Measurements from ENCODE around the gene CXCR2.

The CXCR2 gene

DNA sequence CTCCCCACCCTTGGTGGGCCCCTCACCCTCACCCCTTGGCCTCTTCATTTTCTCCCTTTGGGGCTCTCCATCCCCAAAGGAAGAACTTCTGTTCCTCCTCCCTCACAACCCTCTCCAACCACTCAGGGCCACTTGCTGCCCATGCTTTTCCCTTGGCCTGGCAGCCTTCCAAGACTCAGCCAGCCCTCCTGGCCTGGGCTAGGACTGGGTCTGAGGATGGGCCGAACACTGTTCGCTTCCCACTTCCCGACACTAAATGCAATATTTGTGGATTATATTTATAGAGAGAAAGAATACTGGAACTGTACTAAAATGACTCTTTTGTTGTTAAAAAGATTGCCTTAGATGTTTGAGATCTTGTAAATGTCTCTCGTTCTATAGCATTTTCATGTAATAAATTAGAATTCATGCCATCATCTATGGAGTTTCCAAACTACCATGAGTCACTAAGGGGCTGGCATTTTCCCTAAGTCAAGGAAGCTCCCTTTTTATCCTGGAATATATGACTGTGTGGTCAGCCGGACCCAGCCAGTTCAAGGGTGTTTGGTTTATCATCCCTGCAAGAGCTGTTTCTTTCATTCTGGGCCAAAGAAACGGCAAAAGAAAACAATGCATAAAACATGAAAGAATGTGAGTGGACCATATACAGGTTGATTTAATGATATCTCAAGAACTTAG lies 3.8 kb downstream of the CXCR2 start:
- Histone ChIP-seq H3K4me3 (ENCODE audit: low read depth, low read length) (no peak overlapping the region), H2AFZ (no peak overlapping the region), H3K36me3 (ENCODE audit: control insufficient read depth, insufficient read depth, low read length) (no peaks in the 10 kb centered on the region), H3K9ac (no peak overlapping the region), H3K79me2 (no peaks in the 10 kb centered on the region), H3K27me3 (ENCODE audit: control insufficient read depth, insufficient read depth, low read length) (no peaks in the 10 kb centered on the region), H3K4me2 (ENCODE audit: low read length) (no peak overlapping the region), H3K9me3 (ENCODE audit: control insufficient read depth, low read length) (no peaks in the 10 kb centered on the region), H3K27ac (no peak overlapping the region), H3K4me1 (no peaks in the 10 kb centered on the region)
- no peak for TF ChIP-seq CTCF (IDR thresholded peaks at IDR 0.05)

GRCh38 chr2:218130377-218130776 lies 4.5 kb downstream of the CXCR2 start:
- Histone ChIP-seq H3K27ac (no peak overlapping the region), H3K36me3 (ENCODE audit: control insufficient read depth, insufficient read depth, low read length) (no peaks in the 10 kb centered on the region), H3K4me3 (ENCODE audit: low read depth, low read length) (no peak overlapping the region), H3K4me1 (no peaks in the 10 kb centered on the region), H3K27me3 (ENCODE audit: control insufficient read depth, insufficient read depth, low read length) (no peaks in the 10 kb centered on the region), H2AFZ (no peak overlapping the region), H3K79me2 (no peaks in the 10 kb centered on the region), H3K9me3 (ENCODE audit: control insufficient read depth, low read length) (no peaks in the 10 kb centered on the region), H3K9ac (no peak overlapping the region), H3K4me2 (ENCODE audit: low read length) (no peak overlapping the region)
- no peak for TF ChIP-seq CTCF (IDR thresholded peaks at IDR 0.05)

DNA sequence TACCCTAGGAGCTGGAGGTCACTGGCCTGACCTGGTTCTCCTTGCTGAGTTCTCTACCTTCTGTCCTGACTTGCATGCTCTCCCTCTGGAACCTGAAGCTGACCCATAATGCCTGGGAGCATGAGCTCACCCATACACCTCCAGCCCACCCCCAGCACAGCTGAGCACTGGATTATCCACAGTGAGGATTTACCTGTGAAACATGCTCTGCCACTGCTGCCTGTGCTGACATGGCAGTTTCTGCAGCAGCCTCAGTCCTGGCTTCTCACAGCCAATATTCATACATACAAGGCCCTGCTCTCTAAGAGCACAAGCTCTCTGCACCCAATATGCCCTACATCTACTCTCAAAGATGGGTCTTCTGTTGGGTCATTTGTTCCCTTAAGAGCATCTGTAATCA lies 5.0 kb downstream of the CXCR2 start:
- no peak overlapping the region for H3K27ac ChIP-seq
- no peak for TF ChIP-seq CTCF (IDR thresholded peaks at IDR 0.05)

DNA sequence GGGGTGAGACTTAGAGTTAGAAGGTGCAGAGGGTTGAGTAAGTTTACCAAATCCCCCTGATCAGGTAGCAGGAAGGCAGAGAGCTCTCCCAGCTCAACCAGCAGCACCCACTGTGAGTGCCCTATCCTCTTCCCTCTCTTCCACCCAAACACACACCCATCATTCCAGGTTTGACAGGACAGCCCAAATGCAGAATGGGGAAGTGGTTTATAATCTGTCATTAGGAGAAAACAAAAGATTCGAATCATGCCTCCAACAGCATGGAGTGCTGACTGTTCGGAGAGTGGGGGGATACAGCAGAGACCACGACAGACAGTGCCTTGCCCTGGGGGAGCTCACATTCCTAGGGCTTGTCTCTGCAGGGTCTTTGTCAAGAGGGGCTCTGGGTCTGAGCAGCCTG lies 11.7 kb downstream of the CXCR2 start:
- no peak for TF ChIP-seq CTCF (IDR thresholded peaks at IDR 0.05)
- Histone ChIP-seq H3K79me2 (no peaks in the 10 kb centered on the region), H3K4me1 (no peaks in the 10 kb centered on the region), H3K4me3 (ENCODE audit: low read depth, low read length) (no peak overlapping the region), H2AFZ (no peak overlapping the region), H3K27me3 (ENCODE audit: control insufficient read depth, insufficient read depth, low read length) (no peaks in the 10 kb centered on the region), H3K36me3 (ENCODE audit: control insufficient read depth, insufficient read depth, low read length) (no peaks in the 10 kb centered on the region), H3K9ac (no peak overlapping the region), H3K4me2 (ENCODE audit: low read length) (no peak overlapping the region), H3K27ac (no peak overlapping the region), H3K9me3 (ENCODE audit: control insufficient read depth, low read length) (no peaks in the 10 kb centered on the region)

More for the DNA sequence above, 5.0 kb downstream of the CXCR2 start:
- Histone ChIP-seq H3K27me3 (ENCODE audit: control insufficient read depth, insufficient read depth, low read length) (no peaks in the 10 kb centered on the region), H3K4me1 (no peaks in the 10 kb centered on the region), H3K36me3 (ENCODE audit: control insufficient read depth, insufficient read depth, low read length) (no peaks in the 10 kb centered on the region), H3K79me2 (no peaks in the 10 kb centered on the region), H2AFZ (no peak overlapping the region), H3K9me3 (ENCODE audit: control insufficient read depth, low read length) (no peaks in the 10 kb centered on the region), H3K9ac (no peak overlapping the region), H3K4me2 (ENCODE audit: low read length) (no peak overlapping the region), H3K4me3 (ENCODE audit: low read depth, low read length) (no peak overlapping the region)

- Histone ChIP-seq H3K36me3 (ENCODE audit: control insufficient read depth, insufficient read depth, low read length) (no peaks in the 10 kb centered on the region), H2AFZ (no peak overlapping the region), H3K27ac (no peak overlapping the region), H3K4me1 (no peaks in the 10 kb centered on the region), H3K4me3 (ENCODE audit: low read depth, low read length) (no peak overlapping the region), H3K79me2 (no peaks in the 10 kb centered on the region), H3K4me2 (ENCODE audit: low read length) (no peak overlapping the region), H3K9ac (no peak overlapping the region), H3K27me3 (ENCODE audit: control insufficient read depth, insufficient read depth, low read length) (no peaks in the 10 kb centered on the region), H3K9me3 (ENCODE audit: control insufficient read depth, low read length) (no peaks in the 10 kb centered on the region)
- TF ChIP-seq CTCF (IDR thresholded peaks at IDR 0.05): no peak
Observed at GRCh38 chr2:218138047-218138446, 12.2 kb downstream of the CXCR2 start.

Measured in parathyroid adenoma (tissue), 2 donors.